T-helper 1 cell treated with Interleukin-12 subunit alpha and Interleukin-12 subunit beta and Interleukin-4 antibody, amounts not matched to agents 30 ng/mL and 1 ng/mL, for 36 hours (primary cell): ENCODE measurements around the gene MPND. TPM values are rescaled to one million over a fixed set of nuclear protein-coding genes. Genes with fewer than 3 reads are reported as not detected.

ENCODE experiments used
- intact Hi-C: fragments of 100-400 bp; cut with micrococcal nuclease; formaldehyde crosslinking; loops from one replicate; pipeline ENCODE4 v1.15.1; 2024
- total RNA-seq: library from RNA; stranded (reverse); gene quantifications from 2 replicates; pipeline ENCODE4 v1.2.3, GENCODE V29; 2022

The MPND gene
- total RNA-seq, 1 donor from 2014 or later, result 19.0 TPM

DNA sequence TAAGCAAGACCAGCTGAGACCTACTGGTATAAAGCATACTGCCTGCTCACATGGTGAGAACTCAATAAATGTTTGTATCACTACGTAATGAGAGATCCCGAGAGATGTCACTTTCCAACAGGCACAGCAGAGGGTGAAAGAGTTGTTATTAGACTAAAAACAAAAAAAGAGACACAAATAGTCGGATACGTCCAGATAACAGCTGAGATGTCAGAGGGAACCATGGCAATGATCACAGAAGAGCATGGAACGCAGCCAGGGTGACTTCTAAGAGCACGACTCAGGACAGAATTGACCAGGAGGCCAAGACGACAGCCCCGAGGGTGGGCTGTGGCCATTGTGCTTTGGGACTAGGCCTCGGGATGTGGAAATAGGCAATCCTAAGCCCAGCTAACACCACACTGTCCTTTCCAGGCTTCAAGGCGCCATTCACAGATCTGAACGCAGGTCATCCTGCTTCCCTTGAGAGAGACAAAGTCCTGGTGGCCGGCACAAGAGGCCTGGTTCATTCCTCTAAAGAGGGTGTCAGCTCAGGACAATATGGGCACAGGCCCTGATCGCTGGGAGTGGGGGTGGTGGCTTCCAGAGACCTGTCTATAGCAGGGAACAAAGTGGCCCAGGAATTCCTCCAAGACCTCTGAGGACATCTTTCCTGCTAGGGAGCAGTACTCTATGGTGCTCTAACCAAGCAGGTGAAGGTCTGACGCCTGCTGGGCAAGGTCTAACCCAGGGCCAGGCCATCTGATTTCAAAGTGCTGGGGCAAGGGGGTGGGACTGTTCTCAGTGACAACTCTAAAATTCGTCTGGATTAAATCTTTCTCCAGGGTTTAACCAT, 53.8 kb downstream of the MPND start:
- intact Hi-C loops, result no loop called here

- intact Hi-C loops, result loop anchor here (1.0 to 5.0 kb wide), 12 partner anchors 19 to 1973 kb away; partner anchors contain the start of genes ALKBH7, ANKRD24, EEF2 and FZR1
These were observed 56.4 kb downstream of the MPND start for GRCh38 chr19:4399812-4400134.

DNA sequence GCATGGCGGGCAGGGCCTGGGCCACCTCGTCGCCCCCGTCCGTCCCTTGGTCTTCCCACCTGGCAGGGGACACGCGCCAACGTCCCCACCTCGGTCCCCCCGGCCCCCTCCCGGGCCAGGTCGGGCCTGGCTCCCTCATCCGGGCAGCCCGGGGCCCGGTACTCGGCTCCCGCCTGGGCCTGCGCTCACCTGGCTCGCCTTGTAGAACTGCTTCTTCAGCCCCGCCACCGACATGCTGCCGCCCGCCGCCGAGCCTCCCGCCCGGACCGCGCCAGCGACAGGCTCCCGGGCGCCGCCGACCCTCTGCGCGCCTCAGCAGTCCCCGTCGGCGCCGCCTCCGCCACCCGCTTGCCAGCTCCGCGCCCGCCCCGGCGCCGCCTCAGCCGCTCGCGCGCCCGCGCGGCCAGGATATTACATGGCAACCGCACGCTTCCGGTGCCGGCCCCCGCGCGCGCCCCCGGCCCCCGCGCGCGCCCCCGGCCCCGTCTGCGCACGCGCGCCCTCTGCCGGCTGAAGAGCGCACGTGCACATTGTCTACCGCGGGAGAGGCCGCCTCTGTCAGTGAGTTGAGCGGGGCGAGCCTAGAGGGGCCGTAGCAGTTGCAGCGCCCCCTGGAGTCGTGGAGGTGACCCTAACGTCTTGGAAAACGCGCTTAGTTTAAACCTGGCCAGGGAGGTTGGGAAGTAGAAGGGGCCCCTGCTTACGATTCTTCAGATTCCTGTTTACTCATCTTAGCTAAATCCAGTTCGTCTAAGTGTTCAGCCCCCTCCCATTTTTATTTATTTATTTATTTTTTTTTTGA, 57.0 kb downstream of the MPND start, which contains the start of gene SH3GL1:
Gene SH3GL1, minus strand, starts transcription at position 413 of the 802 bp plus-strand sequence. Its CDS starts 179 bp downstream, at position 234.
- intact Hi-C loops, result loop anchor here (1.0 to 5.0 kb wide), 12 partner anchors 20 to 1972 kb away; partner anchors contain the start of genes ALKBH7, ANKRD24, EEF2 and FZR1

DNA sequence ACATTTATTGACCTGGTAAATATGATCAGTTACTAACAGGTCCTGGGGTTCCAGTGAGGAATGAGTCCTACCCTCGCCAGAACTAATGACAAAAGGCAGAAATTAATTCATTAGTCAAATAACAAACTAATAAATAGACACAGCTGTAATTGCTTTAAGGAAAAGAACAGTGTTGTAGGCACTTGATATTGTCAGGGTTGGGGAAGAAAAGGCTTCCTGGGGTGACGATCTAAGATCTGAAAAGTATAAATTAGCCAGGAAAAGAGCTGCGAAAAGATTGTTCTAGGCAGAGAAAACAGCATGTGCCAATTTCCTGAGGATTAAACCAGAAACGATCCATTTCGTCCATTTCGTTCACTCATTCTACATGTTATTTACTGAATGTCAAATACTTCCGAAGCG, 58.4 kb downstream of the MPND start:
- intact Hi-C loops, result loop anchor here (1.0 to 5.0 kb wide), 12 partner anchors 56 to 1971 kb away; partner anchors contain the start of genes ALKBH7, ANKRD24, EEF2 and FEM1A

DNA sequence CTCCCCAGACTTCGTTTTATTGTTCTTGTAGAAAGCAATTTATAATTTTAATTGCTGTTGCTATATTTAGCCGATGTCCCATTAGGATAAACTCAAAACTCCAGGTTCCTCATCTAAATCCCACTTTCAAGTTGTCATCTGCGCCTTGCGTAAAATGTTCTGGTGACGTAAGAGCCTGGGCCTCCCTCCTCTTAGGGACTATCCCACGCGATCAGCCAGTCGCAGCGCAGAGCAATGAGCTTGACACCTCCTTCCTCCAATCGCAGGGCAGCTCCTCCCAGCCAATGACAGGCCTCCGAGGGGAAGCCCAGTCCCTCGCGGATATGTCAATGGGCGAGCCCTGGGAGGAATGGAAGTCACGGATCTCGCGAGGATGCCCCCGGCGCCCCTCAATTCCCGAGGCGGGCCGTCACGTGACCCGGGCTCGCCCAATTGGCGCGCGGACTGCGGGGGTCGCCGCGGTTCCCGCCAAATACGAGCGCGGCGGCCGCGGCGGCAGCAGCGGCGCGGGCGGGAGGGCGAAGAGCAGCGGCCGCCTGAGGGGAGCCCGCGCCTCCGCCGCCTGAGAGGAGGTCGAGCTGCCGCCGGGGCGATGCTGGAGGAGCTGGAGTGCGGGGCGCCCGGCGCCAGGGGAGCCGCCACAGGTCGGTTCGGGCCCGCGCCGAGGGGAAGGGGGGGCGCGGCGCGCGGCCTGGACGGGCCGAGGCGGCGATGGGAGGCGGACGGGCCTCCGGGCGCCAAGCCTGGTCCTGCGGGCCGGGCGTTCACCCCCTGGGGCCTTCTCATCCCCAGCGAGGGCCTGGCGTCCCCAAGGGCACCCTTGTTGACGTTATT, 59.0 kb downstream of the MPND start, which contains the start of gene CHAF1A:
Gene CHAF1A, plus strand, starts transcription at position 470 of the 834 bp plus-strand sequence. Its CDS starts 123 bp downstream, at position 593.
- intact Hi-C loops, result loop anchor here (1.0 to 5.0 kb wide), 11 partner anchors 55 to 1970 kb away; partner anchors contain the start of genes ALKBH7, ANKRD24, EEF2 and FEM1A

- intact Hi-C loops, result loop anchor here (2.0 to 5.0 kb wide), 6 partner anchors 221 to 1969 kb away; partner anchors contain the start of genes ALKBH7, ANKRD24, EEF2 and FZR1
These were observed 59.8 kb downstream of the MPND start for GRCh38 chr19:4403005-4403761.

DNA sequence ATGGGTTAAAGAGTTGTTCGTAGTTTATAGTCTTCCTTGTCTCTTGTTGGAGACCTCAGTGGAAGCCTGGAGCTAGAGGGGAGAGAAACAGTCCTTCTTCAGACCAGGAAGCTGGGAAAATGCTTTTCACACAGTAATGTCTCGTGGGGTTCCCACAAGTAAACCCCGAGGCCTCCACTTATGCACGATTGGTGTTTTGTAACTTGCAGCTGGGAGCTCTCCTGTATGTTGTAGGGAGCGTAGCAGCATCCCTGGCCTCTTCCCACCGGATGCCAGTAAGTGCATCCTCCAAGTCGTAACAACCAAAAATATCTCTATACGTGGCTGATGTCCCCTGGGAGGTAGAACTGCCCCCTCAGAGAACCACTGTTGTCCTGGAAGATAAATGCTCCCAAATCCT, 62.6 kb downstream of the MPND start:
- intact Hi-C loops, result no loop called here

- intact Hi-C loops, result no loop called here
These were observed 63.3 kb downstream of the MPND start for GRCh38 chr19:4406626-4407025.

DNA sequence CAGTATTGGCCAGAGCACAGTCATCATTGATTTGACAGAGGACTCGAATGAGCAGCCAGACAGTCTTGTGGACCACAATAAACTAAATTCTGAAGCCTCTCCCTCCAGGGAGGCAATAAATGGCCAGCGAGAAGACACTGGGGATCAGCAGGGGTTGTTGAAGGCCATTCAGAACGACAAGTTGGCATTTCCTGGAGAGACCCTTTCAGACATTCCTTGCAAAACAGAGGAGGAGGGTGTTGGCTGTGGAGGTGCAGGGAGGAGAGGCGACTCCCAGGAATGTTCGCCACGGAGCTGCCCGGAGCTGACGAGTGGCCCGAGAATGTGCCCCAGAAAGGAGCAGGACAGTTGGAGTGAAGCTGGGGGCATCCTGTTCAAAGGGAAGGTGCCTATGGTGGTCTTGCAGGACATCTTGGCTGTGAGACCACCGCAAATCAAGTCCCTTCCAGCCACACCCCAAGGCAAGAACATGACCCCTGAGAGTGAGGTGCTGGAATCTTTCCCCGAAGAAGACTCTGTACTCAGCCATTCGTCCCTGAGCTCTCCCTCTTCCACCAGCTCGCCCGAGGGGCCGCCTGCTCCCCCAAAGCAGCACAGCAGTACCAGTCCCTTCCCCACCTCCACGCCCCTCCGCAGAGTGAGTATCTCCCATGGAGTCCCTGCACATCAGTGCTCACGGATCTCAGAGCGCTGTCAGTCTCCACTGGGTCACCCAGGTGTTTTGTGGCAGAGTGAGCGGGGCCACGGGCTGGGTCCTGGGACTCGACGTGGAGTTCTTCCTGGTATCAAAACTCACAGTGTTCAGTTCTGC, 66.0 kb downstream of the MPND start:
- intact Hi-C loops, result no loop called here

Other genes starting within 250 kb of the MPND start
- gene MAP2K2, start 219.4 kb upstream of the MPND start, total RNA-seq, result 144 and 156 TPM in 2 replicates
- not detected in 2 replicates for gene CREB3L3, start 189.9 kb upstream of the MPND start, total RNA-seq
- gene SIRT6, start 161.0 kb upstream of the MPND start, total RNA-seq, result 49.5 and 49.6 TPM in 2 replicates
- 0.63 and 0.69 TPM in 2 replicates for gene ANKRD24, start 160.9 kb upstream of the MPND start, total RNA-seq
- 27.2 and 28.1 TPM in 2 replicates for gene EBI3, start 114.0 kb upstream of the MPND start, total RNA-seq
- gene YJU2, start 96.5 kb upstream of the MPND start, total RNA-seq, result 31.3 and 34.3 TPM in 2 replicates
- not detected in 2 replicates for gene SHD, start 64.3 kb upstream of the MPND start, total RNA-seq
- gene TMIGD2, start 41.2 kb upstream of the MPND start, total RNA-seq, result 33.2 and 34.6 TPM in 2 replicates
- 22.0 and 24.2 TPM in 2 replicates for gene FSD1, start 39.0 kb upstream of the MPND start, total RNA-seq
- gene STAP2, start 4.7 kb upstream of the MPND start, total RNA-seq, result 14.8 and 19.1 TPM in 2 replicates
- 67.8 and 74.3 TPM in 2 replicates for gene SH3GL1, start 57.0 kb downstream of the MPND start, total RNA-seq
- 74.0 and 79.1 TPM in 2 replicates for gene CHAF1A, start 59.1 kb downstream of the MPND start, total RNA-seq
- gene UBXN6, start 114.2 kb downstream of the MPND start, total RNA-seq, result 46.3 and 52.0 TPM in 2 replicates
- gene HDGFL2, start 128.7 kb downstream of the MPND start, total RNA-seq, result 55.7 and 67.4 TPM in 2 replicates
- gene PLIN4, start 174.9 kb downstream of the MPND start, total RNA-seq, result not detected in 2 replicates
- not detected in 2 replicates for gene PLIN5, start 191.7 kb downstream of the MPND start, total RNA-seq
- 1.1 and 1.5 TPM in 2 replicates for gene LRG1, start 196.5 kb downstream of the MPND start, total RNA-seq
- not detected in 2 replicates for gene SEMA6B, start 216.1 kb downstream of the MPND start, total RNA-seq